ENCODE measurements around the gene MTMR10.

- no peak for TF ChIP-seq EP300 (IDR thresholded peaks at IDR 0.05)
- no peak for TF ChIP-seq POLR2A (IDR thresholded peaks at IDR 0.05)
Observed at GRCh38 chr15:31036783-31037182, 45.4 kb upstream of the MTMR10 start.

All from ovary (tissue), 1 donor.